SU-DHL-6 (cell line): ENCODE measurements around the gene HCRT.

Source experiments
- H2AFZ ChIP-seq: fragments of 200-600 bp; sonication (generic); 2 replicates; pipeline ENCODE4 v1.6.1; 2014; ENCODE audit warnings: low read depth, mild to moderate bottlenecking, moderate library complexity, mixed read lengths, antibody characterized with exemption, low read length; ENCODE audit not compliant: severe bottlenecking
- H3F3A ChIP-seq: fragments of 200-600 bp; shearing (Covaris generic); 2 replicates; pipeline ENCODE4 v1.6.0; 2016; ENCODE audit warnings: antibody characterized with exemption, mild to moderate bottlenecking; ENCODE audit not compliant: insufficient read depth
- H3K27ac ChIP-seq: fragments of 200-600 bp; sonication (generic); 2 replicates; pipeline ENCODE4 v1.5.1; 2016; ENCODE audit warnings: low read depth, mild to moderate bottlenecking, low read length, moderate library complexity, mixed read lengths
- H3K27me3 ChIP-seq: fragments of 200-600 bp; sonication (generic), shearing (Covaris generic); 2 replicates; pipeline ENCODE4 v1.6.0; 2014; ENCODE audit warnings: mild to moderate bottlenecking, low read length
- H3K36me3 ChIP-seq: fragments of 200-600 bp; sonication (generic); 2 replicates; pipeline ENCODE4 v1.6.1; 2014; ENCODE audit warnings: mild to moderate bottlenecking, low read length, mixed read lengths
- H3K4me2 ChIP-seq: fragments of 300-600, 200-600 bp; shearing (Covaris generic), sonication (generic); 2 replicates; pipeline ENCODE4 v1.6.0; 2014; ENCODE audit warnings: low read length, low read depth, mild to moderate bottlenecking; ENCODE audit not compliant: poor library complexity, severe bottlenecking
- H3K4me3 ChIP-seq: fragments of 200-600 bp; sonication (generic); 2 replicates; pipeline ENCODE4 v1.5.1; 2014; ENCODE audit warnings: antibody characterized with exemption, low read length, mild to moderate bottlenecking, mixed read lengths; ENCODE audit not compliant: insufficient read depth, poor library complexity, severe bottlenecking
- H3K79me2 ChIP-seq: fragments of 200-600 bp; sonication (generic); 2 replicates; pipeline ENCODE4 v1.6.1; 2014; ENCODE audit warnings: mild to moderate bottlenecking, low read length, moderate library complexity; ENCODE audit not compliant: insufficient read depth
- H3K9ac ChIP-seq: fragments of 200-600 bp; sonication (generic); 2 replicates; pipeline ENCODE4 v1.7.0; 2014; ENCODE audit warnings: mild to moderate bottlenecking, low read length
- H3K9me2 ChIP-seq: fragments of 200-600 bp; sonication (generic); replicated peaks from 2 replicates; pipeline ENCODE4 v1.6.1; 2014; ENCODE audit warnings: low read length; ENCODE audit not compliant: insufficient read depth
- H3K9me3 ChIP-seq: fragments of 200-600 bp; sonication (generic); 2 replicates; pipeline ENCODE4 v1.6.1; 2014; ENCODE audit warnings: low read length, mixed read lengths; ENCODE audit not compliant: insufficient read depth
- H4K20me1 ChIP-seq: fragments of 200-600 bp; sonication (generic); 2 replicates; pipeline ENCODE4 v1.6.1; 2014; ENCODE audit warnings: low read depth, mild to moderate bottlenecking, antibody characterized with exemption, low read length, moderate library complexity, mixed read lengths
- CTCF ChIP-seq: fragments of 200-600 bp; sonication (generic); IDR thresholded peaks from one replicate; pipeline ENCODE4 v1.5.1; 2017; ENCODE audit warnings: antibody characterized with exemption, mild to moderate bottlenecking, low read length, moderate library complexity; ENCODE audit not compliant: insufficient read depth, poor library complexity, severe bottlenecking
- EZH2phosphoT487 ChIP-seq: fragments of 200-600 bp; sonication (generic), shearing (Covaris generic); conservative IDR thresholded peaks from 2 replicates; pipeline ENCODE4 v1.6.1; 2018; ENCODE audit warnings: mild to moderate bottlenecking, antibody characterized with exemption, low read length, moderate library complexity, mixed read lengths

The HCRT gene

GRCh38 chr17:42192189-42193126 is 7.2 kb upstream of the HCRT start:
- Histone ChIP-seq H3K4me3 (no peak overlapping the region), H4K20me1 (no peaks in the 10 kb centered on the region), H3K27ac (no peak overlapping the region), H3K9me3 (no peaks in the 10 kb centered on the region), H2AFZ (no peak overlapping the region), H3K79me2 (no peaks in the 10 kb centered on the region), H3K9me2 (no peaks in the 10 kb centered on the region), H3K27me3 (no peaks in the 10 kb centered on the region), H3K9ac (no peak overlapping the region), H3K36me3 (no peaks in the 10 kb centered on the region), H3F3A (no peaks in the 10 kb centered on the region), H3K4me2 (peak overlapping the region; percentile 70)
- TF ChIP-seq CTCF (no peak), EZH2phosphoT487 (no peak)

GRCh38 chr17:42191275-42191608 is 6.0 kb upstream of the HCRT start:
- no peaks in the 10 kb centered on the region for H4K20me1 ChIP-seq
- no peaks in the 10 kb centered on the region for H3K27me3 ChIP-seq
- H3K27ac ChIP-seq: no peak overlapping the region
- H2AFZ ChIP-seq: no peak overlapping the region
- no peaks in the 10 kb centered on the region for H3K36me3 ChIP-seq
- H3K9me3 ChIP-seq: no peaks in the 10 kb centered on the region
- H3K79me2 ChIP-seq: no peaks in the 10 kb centered on the region
- H3F3A ChIP-seq: no peaks in the 10 kb centered on the region
- no peak overlapping the region for H3K4me2 ChIP-seq
- TF ChIP-seq CTCF (no peak), EZH2phosphoT487 (no peak)
- no peak overlapping the region for H3K4me3 ChIP-seq
- no peak overlapping the region for H3K9ac ChIP-seq
- H3K9me2 ChIP-seq: no peaks in the 10 kb centered on the region

- Histone ChIP-seq H3K9ac (no peak overlapping the region), H3K36me3 (no peaks in the 10 kb centered on the region)
- TF ChIP-seq EZH2phosphoT487 (no peak), CTCF (no peak)
These were observed 5.4 kb upstream of the HCRT start for GRCh38 chr17:42190491-42191274.

More at GRCh38 chr17:42190491-42191274, 5.4 kb upstream of the HCRT start:
- H3K4me3 ChIP-seq: no peak overlapping the region
- H3K4me2 ChIP-seq: no peak overlapping the region
- H3K27ac ChIP-seq: no peak overlapping the region
- no peaks in the 10 kb centered on the region for H4K20me1 ChIP-seq
- H3K9me2 ChIP-seq: no peaks in the 10 kb centered on the region
- H3K79me2 ChIP-seq: no peaks in the 10 kb centered on the region
- H2AFZ ChIP-seq: no peak overlapping the region
- H3K9me3 ChIP-seq: no peaks in the 10 kb centered on the region
- H3F3A ChIP-seq: no peaks in the 10 kb centered on the region
- H3K27me3 ChIP-seq: no peaks in the 10 kb centered on the region
